Hepatocyte (in vitro differentiated cells): ENCODE measurements around the gene NAPEPLD. TPM values are rescaled to one million over a fixed set of nuclear protein-coding genes. Genes with fewer than 3 reads are reported as not detected.
"Not testable (repeated sequence)": the region's sequence is repeated elsewhere in the genome, so short reads cannot be mapped to it uniquely, and the experiment has no call there.

ENCODE experiments used
- DNase-seq: peaks from one replicate; pipeline ENCODE4 v3.0.0-alpha.2; 2016; ENCODE audit warnings: low spot score
- H2AFZ ChIP-seq: fragments of 200-600 bp; sonication (generic); 2 replicates; pipeline ENCODE4 v1.6.0; 2016; ENCODE audit warnings: antibody characterized with exemption, mild to moderate bottlenecking
- H3K27ac ChIP-seq: fragments of 200-600 bp; sonication (generic); 2 replicates; pipeline ENCODE4 v1.5.1; 2016; ENCODE audit warnings: mild to moderate bottlenecking
- H3K27me3 ChIP-seq: fragments of 200-600 bp; sonication (generic); 2 replicates; pipeline ENCODE4 v1.6.1; 2016
- H3K36me3 ChIP-seq: fragments of 200-600 bp; sonication (generic); replicated peaks from 2 replicates; pipeline ENCODE4 v1.5.1; 2016; ENCODE audit warnings: low read depth; ENCODE audit not compliant: insufficient read depth
- H3K4me1 ChIP-seq: fragments of 200-600 bp; sonication (generic); 2 replicates; pipeline ENCODE4 v1.5.1; 2016; ENCODE audit warnings: mild to moderate bottlenecking, moderate library complexity; ENCODE audit not compliant: insufficient read depth
- H3K4me2 ChIP-seq: fragments of 200-600 bp; sonication (generic); 2 replicates; pipeline ENCODE4 v1.6.0; 2016
- H3K4me3 ChIP-seq: fragments of 200-600 bp; sonication (generic); 2 replicates; pipeline ENCODE4 v1.5.1; 2016; ENCODE audit warnings: mild to moderate bottlenecking
- H3K79me2 ChIP-seq: fragments of 200-600 bp; sonication (generic); 2 replicates; pipeline ENCODE4 v1.6.0; 2017; ENCODE audit warnings: mild to moderate bottlenecking
- H3K9me2 ChIP-seq: fragments of 200-600 bp; sonication (generic); replicated peaks from 2 replicates; pipeline ENCODE4 v1.6.0; 2017; ENCODE audit warnings: mild to moderate bottlenecking; ENCODE audit not compliant: insufficient read depth
- H3K9me3 ChIP-seq: fragments of 200-600 bp; sonication (generic); 2 replicates; pipeline ENCODE4 v1.5.1; 2016; ENCODE audit warnings: low read depth, mild to moderate bottlenecking
- H4K20me1 ChIP-seq: fragments of 200-600 bp; sonication (generic); 2 replicates; pipeline ENCODE4 v1.6.0; 2016; ENCODE audit warnings: mild to moderate bottlenecking; ENCODE audit not compliant: insufficient read depth, poor library complexity, severe bottlenecking
- CTCF ChIP-seq: fragments of 200-600 bp; sonication (generic); IDR thresholded peaks from 2 replicates; pipeline ENCODE4 v1.5.1; 2016; ENCODE audit warnings: antibody characterized with exemption, mild to moderate bottlenecking; ENCODE audit not compliant: poor library complexity
- EZH2 ChIP-seq: fragments of 200-600 bp; sonication (generic); IDR thresholded peaks from 2 replicates; pipeline ENCODE4 v1.6.1; 2016; ENCODE audit warnings: antibody characterized with exemption, mild to moderate bottlenecking, borderline replicate concordance
- EZH2phosphoT487 ChIP-seq: fragments of 200-600 bp; sonication (generic); IDR thresholded peaks from one replicate; pipeline ENCODE4 v1.6.1; 2018; ENCODE audit warnings: antibody characterized with exemption, mild to moderate bottlenecking, low read depth, moderate library complexity; ENCODE audit not compliant: unreplicated experiment, severe bottlenecking
- WGBS: methylation state at CpG from one replicate; pipeline ENCODE4 v1.1.6; 2016; ENCODE audit warnings: low lambda C conversion rate; ENCODE audit errors: missing lambda C conversion rate; 5-methylcytosine and 5-hydroxymethylcytosine counted together
- polyA plus RNA-seq: library from polyadenylated mRNA; unstranded; fragments of >200 nt; fragmentation: Nextera tagmentation; extraction: Ambion mirVana; gene quantifications from 2 replicates; pipeline ENCODE4 v1.2.1, GENCODE V29; 2016
- total RNA-seq: library from RNA; depleted of rRNA; stranded (reverse); fragments of >200 nt; gene quantifications from 2 replicates; pipeline ENCODE4 v1.2.3, GENCODE V29; 2014

NAPEPLD gene
- total and polyA plus RNA-seq, 2 experiments from 2014 or later, result 11.0 to 12.0 TPM

GRCh38 chr7:103082497-103082896, 66.4 kb downstream of the NAPEPLD start:
- no peaks in the 10 kb centered on the region for H3K9me2 ChIP-seq
- H4K20me1 ChIP-seq, result no peaks in the 10 kb centered on the region
- no peaks in the 10 kb centered on the region for H3K36me3 ChIP-seq
- no peak for TF ChIP-seq EZH2phosphoT487
- TF ChIP-seq CTCF, result no peak
- no peak for TF ChIP-seq EZH2
- no peak overlapping the region for H3K4me3 ChIP-seq
- no peaks in the 10 kb centered on the region for H3K4me1 ChIP-seq
- DNase-seq, result no peak
- no peaks in the 10 kb centered on the region for H3K27me3 ChIP-seq
- peaks cover 52% of the 10 kb centered on the region for H3K79me2 ChIP-seq
- no peaks in the 10 kb centered on the region for H3K9me3 ChIP-seq
- no peak overlapping the region for H3K4me2 ChIP-seq
- no peak overlapping the region for H2AFZ ChIP-seq
- H3K27ac ChIP-seq, result no peak overlapping the region
- WGBS, result 100% methylated on average over 1 of the region's 1 CpG

DNA sequence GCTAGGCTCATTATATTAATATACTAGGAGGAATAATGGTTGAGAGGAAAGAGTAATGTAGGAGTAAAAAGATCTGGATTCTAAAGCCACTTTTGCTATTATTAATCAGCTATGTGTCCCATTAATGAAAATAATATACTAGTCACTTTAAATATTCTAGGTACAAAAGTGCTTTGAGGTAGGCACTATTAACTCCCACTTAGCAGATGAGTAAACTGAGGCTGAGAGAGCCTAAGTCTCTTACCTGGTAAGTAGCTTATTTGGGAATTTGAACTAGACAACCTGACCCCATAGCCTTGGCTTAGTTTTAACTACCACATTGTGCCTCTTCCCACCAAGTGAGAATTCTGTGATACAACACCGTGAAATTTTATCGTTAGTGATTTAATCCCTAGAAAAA, 68.0 kb downstream of the NAPEPLD start:
- Histone ChIP-seq H4K20me1 (no peaks in the 10 kb centered on the region), H3K4me2 (no peak overlapping the region), H3K36me3 (no peaks in the 10 kb centered on the region), H3K4me1 (peaks cover 6% of the 10 kb centered on the region), H2AFZ (no peak overlapping the region), H3K79me2 (peaks cover 68% of the 10 kb centered on the region), H3K4me3 (no peak overlapping the region), H3K9me2 (no peaks in the 10 kb centered on the region), H3K9me3 (no peaks in the 10 kb centered on the region), H3K27me3 (no peaks in the 10 kb centered on the region), H3K27ac (no peak overlapping the region)
- 94% methylated on average over 2 of the region's 2 CpGs for WGBS
- no peak for DNase-seq
- TF ChIP-seq EZH2, result no peak

DNA sequence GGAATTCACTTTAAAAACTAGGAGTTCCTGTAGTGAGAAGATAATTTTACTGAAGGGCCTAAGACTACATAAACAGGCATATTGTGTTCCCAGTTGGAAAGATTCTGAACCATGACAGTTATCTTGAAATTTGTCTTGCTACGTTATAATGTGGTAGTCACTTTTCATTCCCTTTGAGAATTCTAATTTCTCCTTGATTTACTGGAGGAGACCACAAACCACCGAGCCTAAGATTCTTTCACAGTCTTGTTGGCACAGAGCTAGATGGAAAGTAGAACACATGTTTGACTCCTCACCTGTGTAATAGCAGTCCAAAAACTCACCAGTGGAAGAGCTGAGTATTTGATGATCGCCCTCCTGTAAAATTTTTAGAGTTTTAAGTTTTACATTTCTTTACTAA, 69.1 kb downstream of the NAPEPLD start:
- H2AFZ ChIP-seq, result no peak overlapping the region
- peaks cover 72% of the 10 kb centered on the region for H3K79me2 ChIP-seq
- H3K36me3 ChIP-seq, result no peaks in the 10 kb centered on the region
- no peak overlapping the region for H3K4me3 ChIP-seq
- H3K9me3 ChIP-seq, result no peaks in the 10 kb centered on the region
- no peaks in the 10 kb centered on the region for H4K20me1 ChIP-seq
- no peak for TF ChIP-seq CTCF
- TF ChIP-seq EZH2phosphoT487, result no peak
- no peak for TF ChIP-seq EZH2
- DNase-seq, result no peak
- 94% methylated on average over 3 of the region's 3 CpGs for WGBS
- no peak overlapping the region for H3K27ac ChIP-seq
- H3K9me2 ChIP-seq, result no peaks in the 10 kb centered on the region
- H3K27me3 ChIP-seq, result no peaks in the 10 kb centered on the region
- H3K4me2 ChIP-seq, result no peak overlapping the region
- peaks cover 7% of the 10 kb centered on the region for H3K4me1 ChIP-seq

- not testable (repeated sequence) for H3K36me3 ChIP-seq, H2AFZ ChIP-seq, H3K9me2 ChIP-seq, H3K4me2 ChIP-seq, DNase-seq, H3K27me3 ChIP-seq, H3K4me3 ChIP-seq, H3K9me3 ChIP-seq, H4K20me1 ChIP-seq, H3K27ac ChIP-seq, H3K4me1 ChIP-seq
- WGBS, result 47% methylated on average over 6 of the region's 6 CpGs
- H3K79me2 ChIP-seq, result peaks cover 71% of the 10 kb centered on the region
Measured at GRCh38 chr7:103078226-103078625, 70.7 kb downstream of the NAPEPLD start.

GRCh38 chr7:103077318-103077717, 71.6 kb downstream of the NAPEPLD start:
- no peak overlapping the region for H3K4me3 ChIP-seq
- H2AFZ ChIP-seq, result no peak overlapping the region
- TF ChIP-seq EZH2, result no peak
- no peak for TF ChIP-seq CTCF
- TF ChIP-seq EZH2phosphoT487, result no peak
- peaks cover 7% of the 10 kb centered on the region for H3K4me1 ChIP-seq
- no peak for DNase-seq
- H3K27me3 ChIP-seq, result no peaks in the 10 kb centered on the region
- H3K36me3 ChIP-seq, result no peaks in the 10 kb centered on the region
- no peaks in the 10 kb centered on the region for H3K9me3 ChIP-seq
- H4K20me1 ChIP-seq, result no peaks in the 10 kb centered on the region
- H3K79me2 ChIP-seq, result peaks cover 64% of the 10 kb centered on the region
- no peak overlapping the region for H3K27ac ChIP-seq
- WGBS, result 99% methylated on average over 3 of the region's 3 CpGs
- H3K9me2 ChIP-seq, result no peaks in the 10 kb centered on the region
- no peak overlapping the region for H3K4me2 ChIP-seq
